Mesenchymal stem cell (in vitro differentiated cells and primary cell): ENCODE measurements around the gene ZNF846.
"Not testable (repeated sequence)": the region's sequence is repeated elsewhere in the genome, so short reads cannot be mapped to it uniquely, and the experiment has no call there.

ENCODE experiments used
- DNase-seq: peaks from one replicate; pipeline ENCODE4 v3.0.0-alpha.2; 2013
- H2AFZ ChIP-seq: one replicate; pipeline ENCODE4 v1.6.1; 2013; ENCODE audit warnings: low read depth, mild to moderate bottlenecking, control low read depth, inconsistent platforms, low read length, moderate library complexity
- H2AK5ac ChIP-seq: 2 replicates; pipeline ENCODE4 v1.6.1; 2013; ENCODE audit warnings: low read length, moderate library complexity, mild to moderate bottlenecking, inconsistent platforms; ENCODE audit not compliant: severe bottlenecking
- H2BK120ac ChIP-seq: one replicate; pipeline ENCODE4 v1.6.1; 2013; ENCODE audit warnings: low read depth, mild to moderate bottlenecking, inconsistent platforms, low read length, moderate library complexity
- H2BK12ac ChIP-seq, 2 experiments: one replicate each; pipeline ENCODE4 v1.6.1; 2013; ENCODE audit warnings: inconsistent platforms in 2 of 2, low read length in 2 of 2, mild to moderate bottlenecking in 2 of 2, moderate library complexity in 2 of 2, control low read depth in 1 of 2
- H2BK15ac ChIP-seq: one replicate; pipeline ENCODE4 v1.6.1; 2013; ENCODE audit warnings: mild to moderate bottlenecking, low read depth, inconsistent platforms; ENCODE audit not compliant: poor library complexity, severe bottlenecking
- H2BK5ac ChIP-seq: 2 replicates; pipeline ENCODE4 v1.6.1; 2013; ENCODE audit warnings: low read depth, mild to moderate bottlenecking, low read length, control low read depth, inconsistent platforms; ENCODE audit not compliant: poor library complexity, severe bottlenecking
- H3K14ac ChIP-seq, 2 experiments: one replicate each; pipeline ENCODE4 v1.6.1; 2013; ENCODE audit warnings: inconsistent platforms in 2 of 2, low read length in 2 of 2, control low read depth in 1 of 2, mild to moderate bottlenecking in 1 of 2, moderate library complexity in 1 of 2
- H3K18ac ChIP-seq, 2 experiments: one replicate each; pipeline ENCODE4 v1.6.1; 2013; ENCODE audit warnings: inconsistent platforms in 2 of 2, low read length in 2 of 2, control low read depth in 1 of 2, low read depth in 1 of 2, mild to moderate bottlenecking in 1 of 2
- H3K23ac ChIP-seq, 2 experiments: one replicate each; pipeline ENCODE4 v1.6.1; 2013; ENCODE audit warnings: inconsistent platforms in 2 of 2, low read length in 2 of 2, mild to moderate bottlenecking in 2 of 2, moderate library complexity in 2 of 2, control low read depth in 1 of 2
- H3K27ac ChIP-seq: 2 replicates; pipeline ENCODE4 v1.5.1; 2013; ENCODE audit warnings: mild to moderate bottlenecking, moderate library complexity, low read length, control low read depth, inconsistent platforms; ENCODE audit not compliant: poor library complexity, severe bottlenecking
- H3K27me3 ChIP-seq, 2 experiments: 2 replicates each; pipeline versions ENCODE4 v1.6.1 to v1.7.0; 2013; ENCODE audit warnings: low read length in 2 of 2, mild to moderate bottlenecking in 2 of 2, moderate library complexity in 2 of 2, control low read depth in 1 of 2, inconsistent platforms in 1 of 2; ENCODE audit not compliant: control insufficient read depth in 1 of 2, insufficient read depth in 1 of 2
- H3K36me3 ChIP-seq, 2 experiments: 2 replicates each; pipeline versions ENCODE4 v1.6.1 to v1.7.0; 2013; ENCODE audit warnings: low read length in 2 of 2, control low read depth in 1 of 2, inconsistent platforms in 1 of 2, low read depth in 1 of 2, mild to moderate bottlenecking in 1 of 2; ENCODE audit not compliant: insufficient read depth in 2 of 2, control insufficient read depth in 1 of 2
- H3K4ac ChIP-seq, 2 experiments: one replicate each; pipeline ENCODE4 v1.6.1; 2013; ENCODE audit warnings: inconsistent platforms in 2 of 2, low read length in 2 of 2, mild to moderate bottlenecking in 2 of 2, moderate library complexity in 2 of 2, control low read depth in 1 of 2, low read depth in 1 of 2
- H3K4me1 ChIP-seq: 2 replicates; pipeline ENCODE4 v1.6.1; 2013; ENCODE audit warnings: low read depth, low read length, control low read depth; ENCODE audit not compliant: control insufficient read depth, insufficient read depth
- H3K4me2 ChIP-seq: 2 replicates; pipeline ENCODE4 v1.6.1; 2013; ENCODE audit warnings: low read length, mild to moderate bottlenecking, inconsistent platforms; ENCODE audit not compliant: poor library complexity, severe bottlenecking
- H3K4me3 ChIP-seq, 2 experiments: 2 replicates each; pipeline versions ENCODE4 v1.5.1 to v1.7.0; 2013; ENCODE audit warnings: low read length in 2 of 2, mild to moderate bottlenecking in 2 of 2, control low read depth in 1 of 2, low read depth in 1 of 2; ENCODE audit not compliant: insufficient read depth in 1 of 2
- H3K79me1 ChIP-seq: replicated peaks from 2 replicates; pipeline ENCODE4 v1.6.1; 2013; ENCODE audit warnings: mild to moderate bottlenecking, control low read depth, low read length, inconsistent platforms; ENCODE audit not compliant: poor library complexity, severe bottlenecking
- H3K9ac ChIP-seq: 2 replicates; pipeline ENCODE4 v1.7.0; 2013; ENCODE audit warnings: mild to moderate bottlenecking, low read length, moderate library complexity
- H3K9me3 ChIP-seq: 2 replicates; pipeline ENCODE4 v1.7.0; 2013; ENCODE audit warnings: mild to moderate bottlenecking, low read length; ENCODE audit not compliant: control insufficient read depth
- H4K8ac ChIP-seq: one replicate; pipeline ENCODE4 v1.6.1; 2013; ENCODE audit warnings: inconsistent platforms, mild to moderate bottlenecking, low read length, moderate library complexity
- H4K91ac ChIP-seq: one replicate; pipeline ENCODE4 v1.6.1; 2013; ENCODE audit warnings: mild to moderate bottlenecking, low read length, inconsistent platforms
- WGBS: methylation state at CpG from one replicate; pipeline ENCODE4 v1.1.7; 2013; ENCODE audit warnings: mixed read lengths; 5-methylcytosine and 5-hydroxymethylcytosine counted together

The ZNF846 gene

GRCh38 chr19:9784163-9784496, 15.6 kb upstream of the ZNF846 start:
- not testable (repeated sequence) for H3K23ac ChIP-seq, H3K14ac ChIP-seq, H4K8ac ChIP-seq, H2BK15ac ChIP-seq, H2AFZ ChIP-seq, H2BK120ac ChIP-seq, H2BK12ac ChIP-seq, H3K18ac ChIP-seq, H3K9me3 ChIP-seq, DNase-seq, H3K36me3 ChIP-seq, H3K27me3 ChIP-seq, H3K4ac ChIP-seq
- peaks cover 16% of the 10 kb centered on the region for H3K4me1 ChIP-seq
- peak overlapping the region in 1 of 2 experiments; percentile 74 for H3K4me3 ChIP-seq
- peak overlapping the region; percentile 66 for H3K4me2 ChIP-seq
- peak overlapping the region; percentile 99 for H3K27ac ChIP-seq
- H3K79me1 ChIP-seq: peaks cover 22% of the 10 kb centered on the region
- peak overlapping the region; percentile 82 for H3K9ac ChIP-seq
- peak overlapping the region; percentile 12 for H4K91ac ChIP-seq
- peak overlapping the region; percentile 88 for H2AK5ac ChIP-seq
- H2BK5ac ChIP-seq: peak overlapping the region; percentile 62
- WGBS: 76% methylated on average over 6 of the region's 6 CpGs

GRCh38 chr19:9782338-9782737, 13.8 kb upstream of the ZNF846 start:
- no peak overlapping the region for H3K9ac ChIP-seq
- H3K4me2 ChIP-seq: no peak overlapping the region
- peaks cover 0 to 4% of the 10 kb centered on the region in 2 experiments for H3K36me3 ChIP-seq
- H3K4me3 ChIP-seq: no peak overlapping the region
- no peak for DNase-seq
- no peak overlapping the region for H4K8ac ChIP-seq
- no peaks in the 10 kb centered on the region for H3K9me3 ChIP-seq
- peaks cover 16% of the 10 kb centered on the region for H3K4me1 ChIP-seq
- H3K27me3 ChIP-seq: no peaks in the 10 kb centered on the region
- no peak overlapping the region for H3K18ac ChIP-seq
- H2BK5ac ChIP-seq: no peak overlapping the region
- no peak overlapping the region for H3K27ac ChIP-seq
- H2BK12ac ChIP-seq: no peak overlapping the region
- no peak overlapping the region for H2BK120ac ChIP-seq
- 92% methylated on average over 2 of the region's 2 CpGs for WGBS
- peak overlapping the region; percentile 36 for H2BK15ac ChIP-seq
- no peak overlapping the region for H2AFZ ChIP-seq
- peaks cover 22% of the 10 kb centered on the region for H3K79me1 ChIP-seq
- H3K4ac ChIP-seq: no peak overlapping the region
- no peak overlapping the region for H2AK5ac ChIP-seq
- no peak overlapping the region for H3K14ac ChIP-seq
- no peak overlapping the region for H3K23ac ChIP-seq
- no peak overlapping the region for H4K91ac ChIP-seq

GRCh38 chr19:9757544-9758501, 10.7 kb downstream of the ZNF846 start:
- H2BK12ac ChIP-seq: no peak overlapping the region
- WGBS: 100% methylated on average over 5 of the region's 9 CpGs
- no peak overlapping the region for H2BK15ac ChIP-seq
- no peak overlapping the region for H3K18ac ChIP-seq
- H3K27ac ChIP-seq: no peak overlapping the region
- H2BK120ac ChIP-seq: no peak overlapping the region
- H3K4ac ChIP-seq: no peak overlapping the region
- no peaks in the 10 kb centered on the region for H3K79me1 ChIP-seq
- no peaks in the 10 kb centered on the region for H3K27me3 ChIP-seq
- no peak overlapping the region for H2BK5ac ChIP-seq
- no peak overlapping the region for H3K23ac ChIP-seq
- DNase-seq: peak; percentile 3
- no peak overlapping the region for H4K91ac ChIP-seq
- peak overlapping the region in 1 of 2 experiments; percentile 62 for H3K4me3 ChIP-seq
- no peaks in the 10 kb centered on the region for H3K4me1 ChIP-seq
- H2AFZ ChIP-seq: no peak overlapping the region
- H3K4me2 ChIP-seq: no peak overlapping the region
- no peak overlapping the region for H3K9ac ChIP-seq
- no peak overlapping the region for H3K14ac ChIP-seq
- no peak overlapping the region for H2AK5ac ChIP-seq
- peaks cover 93% of the 10 kb centered on the region for H3K9me3 ChIP-seq
- peaks cover 31 to 69% of the 10 kb centered on the region in 2 experiments for H3K36me3 ChIP-seq
- H4K8ac ChIP-seq: no peak overlapping the region

GRCh38 chr19:9752701-9753443, 15.7 kb downstream of the ZNF846 start:
- H3K4me3 ChIP-seq: no peak overlapping the region
- no peaks in the 10 kb centered on the region for H3K79me1 ChIP-seq
- peaks cover 79% of the 10 kb centered on the region for H3K9me3 ChIP-seq
- 80% methylated on average over 1 of the region's 2 CpGs for WGBS
- H2BK15ac ChIP-seq: no peak overlapping the region
- H2BK5ac ChIP-seq: no peak overlapping the region
- H3K27me3 ChIP-seq: no peaks in the 10 kb centered on the region
- H4K91ac ChIP-seq: no peak overlapping the region
- H3K9ac ChIP-seq: no peak overlapping the region
- H3K4ac ChIP-seq: no peak overlapping the region
- no peak overlapping the region for H2AFZ ChIP-seq
- peaks cover 2 to 34% of the 10 kb centered on the region in 2 experiments for H3K36me3 ChIP-seq
- H3K4me2 ChIP-seq: no peak overlapping the region
- H2BK120ac ChIP-seq: no peak overlapping the region
- H2BK12ac ChIP-seq: no peak overlapping the region
- H3K4me1 ChIP-seq: no peaks in the 10 kb centered on the region
- no peak overlapping the region for H3K27ac ChIP-seq
- no peak for DNase-seq
- H3K18ac ChIP-seq: no peak overlapping the region
- H4K8ac ChIP-seq: no peak overlapping the region
- H3K14ac ChIP-seq: no peak overlapping the region
- H2AK5ac ChIP-seq: no peak overlapping the region
- H3K23ac ChIP-seq: no peak overlapping the region
